RWPE2 (cell line): ENCODE measurements around the gene SESTD1.

Experiments used
- ATAC-seq: fragments of 200-7000 bp; cut with Tn5 transposase; 3 replicates; pipeline ENCODE4 v1.9.1; 2021; ENCODE audit warnings: low read depth
- DNase-seq: peaks from one replicate; pipeline ENCODE4 v3.0.0-alpha.2; 2020; ENCODE audit warnings: low spot score
- H3K27ac ChIP-seq: fragments of 450-650 bp; 2 replicates; pipeline ENCODE4 v1.5.1; 2017; ENCODE audit warnings: mild to moderate bottlenecking; ENCODE audit not compliant: poor library complexity, severe bottlenecking
- H3K27me3 ChIP-seq: fragments of 250-450 bp; sonication (Bioruptor Pico); 2 replicates; pipeline ENCODE4 v1.5.1; 2021; ENCODE audit warnings: mild to moderate bottlenecking, moderate library complexity; ENCODE audit not compliant: insufficient read depth, poor library complexity, severe bottlenecking
- H3K36me3 ChIP-seq: fragments of 250-450 bp; sonication (Bioruptor Pico); 2 replicates; pipeline ENCODE4 v1.5.1; 2020; ENCODE audit warnings: low read depth, mild to moderate bottlenecking, moderate library complexity
- H3K4me1 ChIP-seq: fragments of 250-450 bp; sonication (Bioruptor Pico); 2 replicates; pipeline ENCODE4 v1.5.1; 2021; ENCODE audit warnings: mild to moderate bottlenecking, moderate library complexity; ENCODE audit not compliant: insufficient read depth, poor library complexity, severe bottlenecking
- H3K4me3 ChIP-seq: fragments of 250-450 bp; sonication (Bioruptor Pico); 2 replicates; pipeline ENCODE4 v1.5.1; 2021; ENCODE audit warnings: mild to moderate bottlenecking, moderate library complexity; ENCODE audit not compliant: severe bottlenecking
- H3K9me3 ChIP-seq: fragments of 250-450 bp; sonication (Bioruptor Pico); 2 replicates; pipeline ENCODE4 v1.5.1; 2021; ENCODE audit warnings: mild to moderate bottlenecking, moderate library complexity; ENCODE audit not compliant: severe bottlenecking
- CTCF ChIP-seq: fragments of 450-650 bp; IDR thresholded peaks from one replicate; pipeline ENCODE4 v1.5.1; 2017; ENCODE audit warnings: mild to moderate bottlenecking, moderate library complexity; ENCODE audit not compliant: poor library complexity, severe bottlenecking

SESTD1 gene

GRCh38 chr2:179172894-179173293, 91.7 kb downstream of the SESTD1 start:
- Histone ChIP-seq H3K27ac (no peak overlapping the region), H3K4me1 (no peaks in the 10 kb centered on the region), H3K4me3 (no peak overlapping the region), H3K9me3 (no peaks in the 10 kb centered on the region), H3K27me3 (no peaks in the 10 kb centered on the region), H3K36me3 (peaks cover 8% of the 10 kb centered on the region)
- DNase-seq (no peak), ATAC-seq (no peak)
- TF ChIP-seq CTCF: no peak

- Histone ChIP-seq H3K4me3 (no peak overlapping the region), H3K27ac (no peak overlapping the region), H3K27me3 (no peaks in the 10 kb centered on the region), H3K4me1 (no peaks in the 10 kb centered on the region), H3K36me3 (peaks cover 8% of the 10 kb centered on the region), H3K9me3 (no peaks in the 10 kb centered on the region)
- ATAC-seq (no peak), DNase-seq (no peak)
- TF ChIP-seq CTCF: no peak
Observed at GRCh38 chr2:179171371-179171770, 93.3 kb downstream of the SESTD1 start.

GRCh38 chr2:179170901-179171300, 93.7 kb downstream of the SESTD1 start:
- Histone ChIP-seq H3K27me3 (no peaks in the 10 kb centered on the region), H3K9me3 (no peaks in the 10 kb centered on the region), H3K36me3 (peaks cover 8% of the 10 kb centered on the region), H3K4me3 (no peak overlapping the region), H3K27ac (no peak overlapping the region), H3K4me1 (no peaks in the 10 kb centered on the region)
- ATAC-seq (no peak), DNase-seq (no peak)
- TF ChIP-seq CTCF: no peak

GRCh38 chr2:179165356-179166000, 99.2 kb downstream of the SESTD1 start:
- no peak for ATAC-seq
- DNase-seq: no peak
- Histone ChIP-seq H3K27me3 (no peaks in the 10 kb centered on the region), H3K4me1 (no peaks in the 10 kb centered on the region), H3K27ac (no peak overlapping the region), H3K4me3 (no peak overlapping the region), H3K36me3 (no peaks in the 10 kb centered on the region), H3K9me3 (no peaks in the 10 kb centered on the region)
- TF ChIP-seq CTCF: no peak

GRCh38 chr2:179141206-179141605, 123.4 kb downstream of the SESTD1 start:
- Histone ChIP-seq H3K27ac (no peak overlapping the region), H3K4me3 (no peak overlapping the region), H3K9me3 (no peaks in the 10 kb centered on the region), H3K4me1 (no peaks in the 10 kb centered on the region), H3K36me3 (peaks cover 26% of the 10 kb centered on the region), H3K27me3 (no peaks in the 10 kb centered on the region)
- TF ChIP-seq CTCF: no peak
- no peak; the same call in 2 of the 3 replicates for ATAC-seq
- no peak for DNase-seq
